GM06990 (cell line): ENCODE results near the gene POGLUT3.

Experiments used
- DNase-seq: peaks from one replicate; pipeline ENCODE4 v3.0.0-alpha.2; 2011; ENCODE audit not compliant: insufficient read length; ENCODE audit errors: extremely low read depth
- H3K27me3 ChIP-seq: replicated peaks from 2 replicates; pipeline ENCODE4 v1.6.0; 2011; ENCODE audit warnings: low read length; ENCODE audit not compliant: control insufficient read depth, insufficient read depth
- H3K36me3 ChIP-seq: 2 replicates; pipeline ENCODE4 v1.5.1; 2011; ENCODE audit warnings: low read length; ENCODE audit not compliant: control insufficient read depth, insufficient read depth
- H3K4me3 ChIP-seq: replicated peaks from 2 replicates; pipeline ENCODE4 v1.5.1; 2011; ENCODE audit warnings: low read depth, mild to moderate bottlenecking, control low read depth, low read length
- TF ChIP-seq, protein P1 (sequence below): IDR thresholded peaks from 2 replicates; pipeline ENCODE4 v1.5.1; 2011; ENCODE audit warnings: low read length, control low read depth, mild to moderate bottlenecking, inconsistent platforms; ENCODE audit not compliant: insufficient read depth, poor library complexity, severe bottlenecking

POGLUT3 gene

DNA sequence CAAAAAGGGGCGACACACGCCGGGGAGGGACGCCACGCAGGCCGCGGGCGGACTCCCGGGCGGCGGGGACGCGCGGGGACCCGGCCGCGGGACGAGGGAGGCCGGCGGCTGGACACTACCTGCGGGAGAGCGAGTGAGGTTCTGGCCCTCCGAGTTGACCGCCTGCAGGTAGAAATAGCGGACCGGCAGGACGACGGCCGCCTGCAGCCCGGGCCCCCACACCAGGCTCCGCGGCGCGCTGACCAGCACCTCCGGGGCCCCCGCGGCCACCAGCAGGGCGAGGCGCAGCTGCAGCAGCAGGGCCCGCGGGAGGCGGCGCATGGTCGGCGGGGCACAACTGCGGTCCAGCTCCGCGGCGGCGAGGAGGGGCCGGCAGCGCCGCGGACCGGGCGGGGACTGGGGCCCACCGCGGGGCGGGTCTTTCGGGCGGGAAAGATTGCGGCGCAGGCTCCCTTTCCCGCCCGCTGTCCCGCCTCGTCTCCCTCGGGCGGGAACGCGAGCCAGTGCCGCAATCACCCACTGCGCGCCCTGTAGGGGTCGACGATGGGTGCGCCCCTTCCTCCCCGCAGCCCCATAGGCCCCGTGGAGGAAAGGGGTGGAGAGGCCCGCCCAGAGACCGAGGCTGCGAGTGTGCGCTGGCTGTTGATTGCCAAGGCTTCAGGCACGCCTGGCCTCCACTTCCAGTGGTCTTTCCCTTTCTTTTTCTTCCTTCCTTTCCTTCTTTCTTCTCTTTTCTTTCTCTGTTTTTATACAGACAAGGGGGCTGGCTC lies at the start of gene POGLUT3:
POGLUT3 (minus strand) TSS at position 339 of the 770 bp plus-strand sequence; CDS start at position 321, 18 bp downstream.
- TF ChIP-seq, protein P1, sequence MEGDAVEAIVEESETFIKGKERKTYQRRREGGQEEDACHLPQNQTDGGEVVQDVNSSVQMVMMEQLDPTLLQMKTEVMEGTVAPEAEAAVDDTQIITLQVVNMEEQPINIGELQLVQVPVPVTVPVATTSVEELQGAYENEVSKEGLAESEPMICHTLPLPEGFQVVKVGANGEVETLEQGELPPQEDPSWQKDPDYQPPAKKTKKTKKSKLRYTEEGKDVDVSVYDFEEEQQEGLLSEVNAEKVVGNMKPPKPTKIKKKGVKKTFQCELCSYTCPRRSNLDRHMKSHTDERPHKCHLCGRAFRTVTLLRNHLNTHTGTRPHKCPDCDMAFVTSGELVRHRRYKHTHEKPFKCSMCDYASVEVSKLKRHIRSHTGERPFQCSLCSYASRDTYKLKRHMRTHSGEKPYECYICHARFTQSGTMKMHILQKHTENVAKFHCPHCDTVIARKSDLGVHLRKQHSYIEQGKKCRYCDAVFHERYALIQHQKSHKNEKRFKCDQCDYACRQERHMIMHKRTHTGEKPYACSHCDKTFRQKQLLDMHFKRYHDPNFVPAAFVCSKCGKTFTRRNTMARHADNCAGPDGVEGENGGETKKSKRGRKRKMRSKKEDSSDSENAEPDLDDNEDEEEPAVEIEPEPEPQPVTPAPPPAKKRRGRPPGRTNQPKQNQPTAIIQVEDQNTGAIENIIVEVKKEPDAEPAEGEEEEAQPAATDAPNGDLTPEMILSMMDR: no peak
- Histone ChIP-seq H3K27me3 (no peaks in the 10 kb centered on the region; the same call in 1 of the 2 replicates), H3K4me3 (peak within 1 kb of the TSS; percentile 68), H3K36me3 (no peaks in the 10 kb centered on the region)
- peak; percentile 58 for DNase-seq

DNA sequence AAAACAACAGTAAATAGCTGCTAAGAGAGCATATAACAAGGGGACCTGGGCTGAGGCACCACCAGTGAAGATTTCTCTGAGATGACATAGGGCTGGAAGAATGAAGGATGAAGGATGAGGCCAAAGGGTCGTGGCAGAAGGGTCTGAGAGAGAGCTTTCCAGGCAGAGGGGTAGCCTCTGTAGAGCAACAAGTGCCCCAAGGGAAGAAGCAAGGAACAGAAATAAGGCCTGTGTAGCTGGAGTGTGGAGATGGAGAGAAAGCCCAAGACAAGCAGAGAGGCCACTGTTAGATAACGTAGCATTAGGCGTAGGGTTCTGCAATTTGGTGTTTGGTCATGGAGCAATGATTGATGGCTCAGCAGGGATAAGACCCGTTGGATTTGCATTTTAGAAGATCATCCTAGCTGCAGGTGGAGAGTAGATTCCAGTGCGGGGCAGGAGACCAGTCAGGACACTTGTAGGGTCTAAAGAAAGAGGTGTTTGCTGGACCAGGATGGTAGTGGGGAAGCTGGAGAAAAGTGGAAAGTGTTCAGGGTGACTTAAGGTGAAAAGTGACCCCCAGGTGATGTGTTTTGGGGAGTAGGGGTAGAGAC lies 47.8 kb upstream of the POGLUT3 start:
- Histone ChIP-seq H3K27me3 (no peaks in the 10 kb centered on the region), H3K4me3 (no peak overlapping the region), H3K36me3 (no peaks in the 10 kb centered on the region)
- no peak for DNase-seq
- TF ChIP-seq, protein P1: no peak

DNA sequence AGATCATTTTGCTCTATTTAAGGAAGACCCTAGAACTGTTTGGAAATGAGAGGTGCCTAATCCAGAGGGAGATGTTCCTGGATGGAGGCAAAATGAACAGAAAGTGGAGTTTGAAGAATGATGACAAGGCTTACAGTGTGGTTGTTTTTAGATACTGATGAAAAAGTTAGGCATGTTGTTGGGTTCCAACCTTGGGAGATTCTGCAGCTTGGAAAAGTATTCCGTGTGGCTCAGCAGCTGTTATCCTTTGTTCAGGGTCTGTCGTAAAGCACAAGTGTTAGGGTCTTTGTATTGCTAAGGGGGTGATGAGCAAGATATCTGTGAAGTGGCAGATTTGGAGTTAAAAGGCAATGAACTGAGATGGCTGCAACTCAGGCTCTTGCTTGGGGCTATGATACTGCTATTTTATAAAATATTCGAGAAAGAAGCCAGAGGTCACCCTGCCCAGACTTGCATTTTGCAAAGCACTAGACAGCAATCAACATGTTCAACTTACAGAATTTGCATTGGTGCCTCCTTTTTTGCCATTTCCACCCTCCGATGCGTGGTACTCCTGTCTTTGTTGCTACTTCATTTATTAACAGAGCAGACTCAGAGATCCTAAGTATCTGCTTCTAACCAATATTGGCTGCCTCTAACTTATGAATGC lies 45.3 kb upstream of the POGLUT3 start:
- Histone ChIP-seq H3K4me3 (no peak overlapping the region), H3K36me3 (no peaks in the 10 kb centered on the region), H3K27me3 (no peaks in the 10 kb centered on the region)
- no peak for DNase-seq
- TF ChIP-seq, protein P1: no peak

DNA sequence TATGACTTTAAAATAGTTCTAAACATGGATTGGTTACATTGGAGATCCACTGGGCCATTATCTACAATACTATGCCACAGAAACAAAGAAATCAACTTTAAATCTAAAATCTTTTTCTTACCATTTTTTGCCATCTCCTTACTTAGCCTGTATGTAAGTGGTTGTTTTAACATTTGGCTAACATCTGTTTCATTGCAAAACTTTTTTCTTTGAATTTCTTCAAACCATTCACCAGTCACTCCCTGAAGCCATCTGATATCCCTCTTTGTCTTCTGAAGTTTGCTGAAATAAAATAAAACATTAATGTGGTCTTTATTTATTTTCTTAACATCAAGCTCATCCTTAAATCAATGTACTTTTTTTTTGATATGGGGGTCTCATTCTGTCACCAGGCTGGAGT lies 43.3 kb upstream of the POGLUT3 start:
- Histone ChIP-seq H3K36me3 (no peaks in the 10 kb centered on the region), H3K27me3 (no peaks in the 10 kb centered on the region), H3K4me3 (no peak overlapping the region)
- DNase-seq: no peak
- TF ChIP-seq, protein P1: no peak

- DNase-seq: no peak
- H3K36me3 ChIP-seq: no peaks in the 10 kb centered on the region
- H3K27me3 ChIP-seq: no peaks in the 10 kb centered on the region; the same call in 1 of the 2 replicates
- TF ChIP-seq, protein P1: no peak
- no peak overlapping the region for H3K4me3 ChIP-seq
Measured at GRCh38 chr11:108538502-108538901, 40.3 kb upstream of the POGLUT3 start.
